HL-60 (cell line): Measurements from ENCODE around the gene NHSL2.

Experiments
- DNase-seq, 2 experiments: peaks; one replicate each; pipeline ENCODE4 v3.0.0-alpha.2; 2010 to 2020; ENCODE audit warnings: low read depth in 1 of 2, low spot score in 1 of 2
- H3K27ac ChIP-seq: fragments of 250-450 bp; sonication (Bioruptor Pico); replicated peaks from 2 replicates; pipeline ENCODE4 v1.5.1; 2020; ENCODE audit warnings: mild to moderate bottlenecking, moderate library complexity
- H3K27me3 ChIP-seq: fragments of 250-450 bp; sonication (Bioruptor Pico); 2 replicates; pipeline ENCODE4 v1.5.1; 2021; ENCODE audit warnings: mild to moderate bottlenecking, moderate library complexity; ENCODE audit not compliant: insufficient read depth, poor library complexity, severe bottlenecking
- H3K4me3 ChIP-seq: replicated peaks from 2 replicates; pipeline ENCODE4 v1.5.1; 2011; ENCODE audit warnings: mild to moderate bottlenecking, control low read depth, low read length; ENCODE audit not compliant: insufficient read depth
- CTCF ChIP-seq: IDR thresholded peaks from one replicate; pipeline ENCODE4 v1.5.1; 2011; ENCODE audit warnings: low read length, control low read depth, inconsistent platforms; ENCODE audit not compliant: insufficient read depth
- GABPA ChIP-seq: IDR thresholded peaks from 2 replicates; pipeline ENCODE4 v1.6.1; 2012; ENCODE audit warnings: low read depth
- POLR2AphosphoS5 ChIP-seq: IDR thresholded peaks from 2 replicates; pipeline ENCODE4 v1.6.1; 2012; ENCODE audit warnings: low read depth
- REST ChIP-seq: IDR thresholded peaks from 2 replicates; pipeline ENCODE4 v1.6.1; 2012; ENCODE audit warnings: low read depth; ENCODE audit not compliant: insufficient replicate concordance
- SPI1 ChIP-seq: IDR thresholded peaks from 2 replicates; pipeline ENCODE4 v1.6.1; 2012; ENCODE audit warnings: low read depth, mild to moderate bottlenecking, borderline replicate concordance

The NHSL2 gene

DNA sequence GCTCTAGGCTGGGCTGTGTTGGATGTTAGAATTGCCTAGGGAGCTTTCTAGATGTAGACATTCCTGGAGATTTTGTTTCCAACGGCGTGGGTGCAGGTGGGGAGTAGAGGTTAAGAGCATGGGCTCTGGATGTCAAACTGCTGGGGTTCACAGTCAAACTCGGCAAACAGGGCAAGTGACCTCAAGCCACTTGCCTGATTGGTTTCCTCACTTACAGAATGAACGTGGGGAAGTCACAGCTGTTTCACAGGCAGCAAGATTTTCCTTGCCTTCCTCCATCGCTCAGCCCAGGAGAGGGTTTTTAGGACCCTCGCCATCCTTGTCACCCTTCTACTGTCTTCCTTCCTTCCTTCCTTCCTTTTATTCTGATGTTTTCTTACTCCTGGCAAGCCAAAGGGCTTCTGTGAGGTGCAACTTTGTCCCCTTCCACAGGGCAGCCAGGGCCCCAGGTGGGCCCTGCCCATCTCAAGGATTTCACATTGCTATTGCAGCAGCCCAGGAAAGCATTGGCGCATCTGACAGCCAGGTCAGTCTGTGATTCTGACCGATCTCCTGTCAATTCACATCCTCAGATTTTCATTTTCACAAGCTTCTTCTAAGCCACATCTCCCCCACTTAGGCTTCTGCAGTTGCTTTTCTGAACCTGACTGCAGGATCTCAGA, 214.0 kb downstream of the NHSL2 start:
- Histone ChIP-seq H3K4me3 (no peak overlapping the region), H3K27ac (no peak overlapping the region; the same call in 1 of the 2 replicates), H3K27me3 (no peaks in the 10 kb centered on the region)
- TF ChIP-seq CTCF (no peak), POLR2AphosphoS5 (no peak), GABPA (no peak), SPI1 (no peak), REST (no peak)
- DNase-seq = no peak

DNA sequence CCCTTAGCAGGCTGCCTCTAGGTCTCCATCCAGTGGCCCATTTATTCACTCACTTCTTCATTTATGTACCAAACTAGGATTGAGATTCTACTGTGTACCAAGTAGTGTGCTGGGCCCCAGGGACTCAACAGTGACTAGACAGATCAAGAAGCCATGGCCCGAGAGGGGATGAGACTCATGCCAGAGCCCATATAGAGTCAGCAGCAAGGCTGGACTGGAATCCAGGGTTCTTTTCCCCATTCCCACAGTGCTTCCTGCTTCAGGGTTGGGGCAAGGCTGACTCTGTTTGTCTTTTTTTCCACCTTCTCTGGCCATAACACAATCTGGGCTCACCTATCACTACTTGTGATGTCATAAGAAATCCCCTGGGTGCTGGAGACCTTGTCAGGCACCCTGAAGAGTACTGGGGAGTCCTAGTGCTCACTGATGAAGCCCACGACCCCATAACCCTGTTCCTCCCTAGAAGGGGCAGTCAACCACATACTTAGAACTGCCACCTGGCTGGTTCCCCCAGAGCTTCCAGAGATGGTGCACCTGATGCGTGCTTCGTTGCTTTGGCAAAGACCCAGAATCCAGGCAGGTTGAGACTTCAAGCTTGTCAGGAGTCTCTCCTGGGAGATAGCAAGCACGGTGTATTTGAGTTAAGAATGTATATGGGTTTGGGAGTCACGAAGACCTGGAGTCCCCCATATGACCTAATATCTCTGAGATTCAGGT, 214.8 kb downstream of the NHSL2 start:
- TF ChIP-seq GABPA (no peak), REST (no peak), CTCF (no peak), SPI1 (no peak), POLR2AphosphoS5 (no peak)
- no peak overlapping the region for H3K27ac ChIP-seq
- H3K27me3 ChIP-seq = no peaks in the 10 kb centered on the region
- no peak for DNase-seq
- H3K4me3 ChIP-seq = no peak overlapping the region

GRCh38 chrX:72126048-72126415, 215.4 kb downstream of the NHSL2 start:
- H3K27ac ChIP-seq = 0 out of 2 replicates have a peak overlapping the region, but pooled peaks have one; percentile 28
- TF ChIP-seq SPI1 = no peak
- no peak for TF ChIP-seq REST
- no peak for TF ChIP-seq GABPA
- TF ChIP-seq CTCF = no peak
- no peak for TF ChIP-seq POLR2AphosphoS5
- no peak for DNase-seq
- H3K27me3 ChIP-seq = no peaks in the 10 kb centered on the region
- H3K4me3 ChIP-seq = no peak overlapping the region
